Colonic mucosa (tissue), 4 donors: Measurements from ENCODE around the gene TIGAR. TPM values are rescaled to one million over a fixed set of nuclear protein-coding genes. Genes with fewer than 3 reads are reported as not detected.
A peak's percentile ranks its signal among the peaks of the same experiment; 100 is the strongest.

Experiments used
- DNase-seq: peaks from one replicate; pipeline ENCODE4 v3.0.0-alpha.2; 2020
- H3K27ac ChIP-seq: fragments of 200-600 bp; one replicate; pipeline ENCODE4 v1.8.0; 2021
- H3K27me3 ChIP-seq: fragments of 200-600 bp; one replicate; pipeline ENCODE4 v1.8.0; 2021
- H3K36me3 ChIP-seq: fragments of 200-600 bp; one replicate; pipeline ENCODE4 v1.8.0; 2021
- H3K4me1 ChIP-seq: fragments of 200-600 bp; one replicate; pipeline ENCODE4 v1.8.0; 2021; ENCODE audit warnings: mild to moderate bottlenecking
- H3K4me3 ChIP-seq: fragments of 200-600 bp; one replicate; pipeline ENCODE4 v1.8.0; 2021
- H3K9ac ChIP-seq, 2 donors: one replicate each; pipeline ENCODE4 v1.7.0; 2013; ENCODE audit warnings: control low read depth in 2 of 2, low read depth in 2 of 2, low read length in 2 of 2
- H3K9me3 ChIP-seq: fragments of 200-600 bp; one replicate; pipeline ENCODE4 v1.8.0; 2021
- intact Hi-C: fragments of 100-400 bp; cut with DNase I; formaldehyde crosslinking; loops from one replicate; pipeline ENCODE4 v1.14.1; 2022
- total RNA-seq, 2 donors: library from RNA; stranded (reverse); fragmentation: NEBNext Ultra II Directional in 1 of 2; extraction: Animal tissue kit (Norgen Biotek cat#: 25700) in 1 of 2; gene quantifications; one replicate each; pipeline ENCODE4 v1.2.1, GENCODE V29; 2021
- TF ChIP-seq, protein P1 (sequence below): fragments of 200-600 bp; IDR thresholded peaks from one replicate; pipeline ENCODE4 v1.8.0; 2022; ENCODE audit warnings: antibody characterized with exemption, mild to moderate bottlenecking
- donor health status: healthy.
- donor health status: DM: no; HTN: no; CAD: no.
- donor health status: DM: no; HTN: no; CAD: no.

The TIGAR gene
- total RNA-seq, 2 donors from 2014 or later = 14.1 to 17.7 TPM

DNA sequence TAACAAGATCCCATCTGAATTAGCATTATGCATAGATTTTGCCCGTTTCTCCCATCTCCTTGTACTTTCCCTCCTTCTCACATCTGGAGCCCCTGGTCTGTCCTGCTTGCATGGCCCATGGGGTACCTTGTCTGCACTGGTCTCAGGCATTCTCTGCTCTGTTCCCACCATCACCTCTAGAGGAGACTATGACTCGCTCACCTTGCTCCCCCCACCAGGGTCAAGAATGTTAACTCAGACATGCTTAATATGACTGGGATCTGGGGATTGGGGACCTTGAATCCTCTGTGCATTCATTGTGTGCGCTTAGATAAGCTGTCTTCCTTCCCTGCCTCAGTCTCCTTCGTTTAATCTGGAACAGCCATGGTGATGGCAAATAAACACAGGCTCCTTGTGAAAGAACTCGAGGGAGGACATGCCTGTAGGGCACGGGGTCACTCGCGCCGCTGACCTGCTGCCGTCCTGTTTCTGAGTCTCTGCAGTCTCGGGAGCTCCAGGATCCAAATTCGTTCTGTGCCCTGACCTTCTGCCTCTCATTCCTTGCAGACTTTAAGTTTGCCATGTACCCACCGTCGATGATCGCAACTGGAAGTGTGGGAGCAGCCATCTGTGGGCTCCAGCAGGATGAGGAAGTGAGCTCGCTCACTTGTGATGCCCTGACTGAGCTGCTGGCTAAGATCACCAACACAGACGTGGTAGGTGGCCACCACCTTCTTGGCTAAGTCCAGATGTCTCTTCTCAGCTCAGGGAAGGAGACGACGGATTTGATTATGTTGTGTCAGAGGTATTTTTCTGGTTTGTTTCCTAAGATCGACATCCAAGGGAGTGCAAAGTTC is 32.5 kb upstream of the TIGAR start:
- intact Hi-C loops = no loop called here

DNA sequence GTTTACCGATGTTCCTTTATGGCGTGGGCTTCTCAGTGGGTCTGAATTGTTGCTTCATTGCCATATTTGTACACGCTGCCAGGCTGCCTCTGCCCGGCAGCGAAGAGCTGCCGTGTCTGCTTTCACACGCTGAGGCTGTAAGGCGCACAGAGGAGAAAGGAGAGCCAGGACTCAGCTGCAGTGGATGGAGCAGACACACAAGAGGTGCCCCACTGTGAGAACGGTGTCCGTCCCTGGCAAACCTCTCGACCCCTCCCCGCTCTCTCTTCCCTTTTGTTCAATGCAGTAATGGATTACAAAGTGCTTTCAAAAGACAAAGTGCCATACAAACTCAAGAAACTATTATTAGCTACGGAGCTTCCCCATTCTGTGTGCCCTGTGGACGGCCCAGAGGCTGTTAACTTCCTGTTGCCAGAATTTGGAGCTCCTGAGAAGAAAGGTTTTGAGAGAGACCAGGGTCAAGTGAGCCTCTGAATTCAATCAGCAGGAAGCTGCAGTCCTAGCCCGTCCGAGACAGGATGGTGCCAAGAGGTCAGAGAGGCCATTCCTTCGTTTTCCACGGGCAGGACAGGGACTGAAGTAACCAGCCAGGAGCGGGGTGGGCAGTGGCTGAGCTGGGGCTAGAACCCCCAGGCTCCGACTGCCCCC is 31.7 kb upstream of the TIGAR start:
- DNase-seq = no peak
- no peaks in the 10 kb centered on the region for H3K9me3 ChIP-seq
- no peaks in the 10 kb centered on the region for H3K27me3 ChIP-seq
- peaks cover 5% of the 10 kb centered on the region for H3K36me3 ChIP-seq
- no peak overlapping the region for H3K9ac ChIP-seq
- TF ChIP-seq, protein P1, sequence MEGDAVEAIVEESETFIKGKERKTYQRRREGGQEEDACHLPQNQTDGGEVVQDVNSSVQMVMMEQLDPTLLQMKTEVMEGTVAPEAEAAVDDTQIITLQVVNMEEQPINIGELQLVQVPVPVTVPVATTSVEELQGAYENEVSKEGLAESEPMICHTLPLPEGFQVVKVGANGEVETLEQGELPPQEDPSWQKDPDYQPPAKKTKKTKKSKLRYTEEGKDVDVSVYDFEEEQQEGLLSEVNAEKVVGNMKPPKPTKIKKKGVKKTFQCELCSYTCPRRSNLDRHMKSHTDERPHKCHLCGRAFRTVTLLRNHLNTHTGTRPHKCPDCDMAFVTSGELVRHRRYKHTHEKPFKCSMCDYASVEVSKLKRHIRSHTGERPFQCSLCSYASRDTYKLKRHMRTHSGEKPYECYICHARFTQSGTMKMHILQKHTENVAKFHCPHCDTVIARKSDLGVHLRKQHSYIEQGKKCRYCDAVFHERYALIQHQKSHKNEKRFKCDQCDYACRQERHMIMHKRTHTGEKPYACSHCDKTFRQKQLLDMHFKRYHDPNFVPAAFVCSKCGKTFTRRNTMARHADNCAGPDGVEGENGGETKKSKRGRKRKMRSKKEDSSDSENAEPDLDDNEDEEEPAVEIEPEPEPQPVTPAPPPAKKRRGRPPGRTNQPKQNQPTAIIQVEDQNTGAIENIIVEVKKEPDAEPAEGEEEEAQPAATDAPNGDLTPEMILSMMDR = no peak
- H3K4me3 ChIP-seq = no peak overlapping the region
- peak overlapping the region; percentile 16 for H3K27ac ChIP-seq
- intact Hi-C loops = no loop called here
- peaks cover 12% of the 10 kb centered on the region for H3K4me1 ChIP-seq

More for the DNA sequence above, 32.5 kb upstream of the TIGAR start:
- Histone ChIP-seq H3K9me3 (no peaks in the 10 kb centered on the region), H3K36me3 (peaks cover 5% of the 10 kb centered on the region), H3K4me1 (peaks cover 12% of the 10 kb centered on the region), H3K27me3 (no peaks in the 10 kb centered on the region), H3K9ac (no peak overlapping the region), H3K27ac (peak overlapping the region; percentile 16), H3K4me3 (no peak overlapping the region)
- DNase-seq = no peak
- TF ChIP-seq, protein P1 = no peak

DNA sequence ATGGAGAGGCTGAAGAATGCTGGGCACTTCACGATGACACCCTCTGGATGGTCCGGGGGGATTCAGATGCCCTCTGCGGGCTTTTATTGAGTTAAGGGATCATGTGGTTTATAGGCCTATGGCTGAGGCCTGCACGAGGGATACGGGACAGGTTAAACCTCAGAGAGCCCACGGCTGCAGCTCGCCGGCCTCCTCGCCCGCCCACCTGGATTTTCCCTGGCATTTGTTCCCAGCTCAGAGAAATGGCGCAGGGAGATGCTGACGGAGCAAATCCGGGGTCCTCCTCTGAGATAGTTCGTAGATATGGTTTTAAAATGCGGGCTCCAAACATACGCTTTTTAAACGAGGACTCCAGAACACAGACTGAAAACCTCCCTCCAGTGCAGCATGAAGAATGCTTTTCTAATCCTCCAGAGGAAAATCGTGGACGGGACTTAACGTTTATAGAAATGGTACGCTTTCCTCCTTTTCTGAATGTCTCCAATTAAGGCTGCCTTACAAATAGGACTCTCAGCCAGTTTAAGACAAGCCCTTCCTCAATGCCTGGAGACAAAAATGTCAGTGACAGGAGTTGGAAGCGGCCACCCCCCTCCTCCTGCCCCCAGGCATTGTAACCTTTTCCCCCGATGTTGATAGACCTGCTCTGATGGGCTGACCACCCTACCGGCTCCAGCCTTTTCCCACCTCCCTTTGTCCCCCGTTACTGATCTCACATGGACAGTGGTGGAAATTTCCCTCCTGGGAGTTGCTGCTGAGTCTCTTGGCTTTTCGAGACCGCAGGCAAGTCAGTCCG is 30.8 kb upstream of the TIGAR start:
- peaks cover 12% of the 10 kb centered on the region for H3K4me1 ChIP-seq
- H3K9ac ChIP-seq = no peak overlapping the region
- H3K27ac ChIP-seq = no peak overlapping the region
- H3K36me3 ChIP-seq = peaks cover 5% of the 10 kb centered on the region
- no peaks in the 10 kb centered on the region for H3K9me3 ChIP-seq
- TF ChIP-seq, protein P1 = no peak
- no peaks in the 10 kb centered on the region for H3K27me3 ChIP-seq
- H3K4me3 ChIP-seq = no peak overlapping the region
- no peak for DNase-seq
- intact Hi-C loops = no loop called here

DNA sequence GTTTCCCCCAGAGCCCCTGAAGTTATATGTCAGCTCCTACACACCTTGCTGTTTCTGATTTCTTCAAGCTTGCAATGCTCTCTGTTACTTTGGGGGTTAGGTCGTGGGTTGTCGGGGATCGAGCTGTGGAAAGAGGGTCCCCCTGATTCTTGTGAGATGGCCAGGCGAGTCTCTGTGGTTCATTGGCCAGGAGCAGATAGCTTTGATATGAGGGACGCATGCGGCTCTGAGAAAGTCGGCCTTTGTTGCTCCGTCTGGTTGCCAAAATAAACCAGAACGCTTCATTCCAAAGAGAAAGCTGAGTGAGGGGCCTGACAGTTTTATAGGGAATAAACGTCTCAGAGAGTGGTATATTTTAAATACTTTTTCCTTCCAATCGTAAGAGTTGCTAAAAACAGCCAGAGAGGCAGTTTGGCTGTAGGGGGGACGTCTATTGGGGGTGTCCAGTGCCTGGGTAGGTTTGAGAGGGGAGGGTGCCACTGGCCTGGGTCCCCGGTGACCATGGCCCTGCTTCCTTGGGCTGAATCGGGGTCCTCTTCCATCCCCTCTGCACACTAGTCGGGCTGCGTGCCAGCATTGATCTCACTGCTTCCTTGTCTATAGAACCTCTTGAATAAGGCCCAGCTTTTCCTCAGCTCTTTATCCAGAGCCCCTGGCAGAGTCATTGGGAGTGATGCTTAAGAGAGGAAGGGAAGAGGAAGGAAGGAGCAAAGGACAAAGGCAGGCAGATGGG is 28.5 kb upstream of the TIGAR start:
- Histone ChIP-seq H3K36me3 (peaks cover 5% of the 10 kb centered on the region), H3K27ac (no peak overlapping the region), H3K9me3 (no peaks in the 10 kb centered on the region), H3K9ac (no peak overlapping the region), H3K4me1 (peaks cover 2% of the 10 kb centered on the region), H3K4me3 (no peak overlapping the region), H3K27me3 (no peaks in the 10 kb centered on the region)
- TF ChIP-seq, protein P1 = no peak
- intact Hi-C loops = no loop called here
- no peak for DNase-seq
